ENCODE data around the gene TAF12.
A peak's percentile ranks its signal among the peaks of the same experiment; 100 is the strongest.

- TF ChIP-seq CTCF (IDR thresholded peaks at IDR 0.05; ENCODE audit: poor library complexity, severe bottlenecking), result peak; percentile 28
- no peak for TF ChIP-seq EZH2 (IDR thresholded peaks at IDR 0.05; ENCODE audit: borderline replicate concordance, insufficient read depth, low read length, poor library complexity, severe bottlenecking)
- TF ChIP-seq EP300 (conservative IDR thresholded peaks at IDR 0.05; ENCODE audit: poor library complexity, severe bottlenecking), result peak; percentile 92
- peak; percentile 100 for TF ChIP-seq POLR2AphosphoS5 (IDR thresholded peaks at IDR 0.05)
Observed at GRCh38 chr1:28648474-28649198, 5.8 kb upstream of the TAF12 start, which contains the start of gene RNU11.

Data from neural cell (in vitro differentiated cells).